HG02623 (cell line): ENCODE results near the gene OR56A1.

Experiments
- ATAC-seq: cut with Tn5 transposase; IDR thresholded peaks from one replicate; pipeline ENCODE4 v1.9.1; 2021; ENCODE audit warnings: moderate library complexity; ENCODE audit not compliant: unreplicated experiment

Gene OR56A1

GRCh38 chr11:5992150-5992549 is 38.4 kb downstream of the OR56A1 start:
- ATAC-seq = no peak

- no peak for ATAC-seq
These were observed 41.4 kb downstream of the OR56A1 start for GRCh38 chr11:5989203-5989602.

- no peak for ATAC-seq
These were observed 43.7 kb downstream of the OR56A1 start, which contains the start of gene OR52L1 for GRCh38 chr11:5986885-5987284. TSS of gene OR52L1 (minus strand) at chr11:5986985. CDS start at chr11:5986930, 55 bp downstream.

GRCh38 chr11:5983443-5983842 is 47.1 kb downstream of the OR56A1 start:
- no peak for ATAC-seq

- ATAC-seq = no peak
These were observed 57.0 kb downstream of the OR56A1 start for GRCh38 chr11:5973530-5973929.
